ENCODE measurements around the gene WDFY4. TPM values are rescaled to one million over a fixed set of nuclear protein-coding genes. Genes with fewer than 3 reads are reported as not detected.

The WDFY4 gene
- total and polyA plus RNA-seq, 2 donors (not counting 3 experiments of a cell fraction or from before 2014, with no cell fraction given) = 10.1 to 10.2 TPM

DNA sequence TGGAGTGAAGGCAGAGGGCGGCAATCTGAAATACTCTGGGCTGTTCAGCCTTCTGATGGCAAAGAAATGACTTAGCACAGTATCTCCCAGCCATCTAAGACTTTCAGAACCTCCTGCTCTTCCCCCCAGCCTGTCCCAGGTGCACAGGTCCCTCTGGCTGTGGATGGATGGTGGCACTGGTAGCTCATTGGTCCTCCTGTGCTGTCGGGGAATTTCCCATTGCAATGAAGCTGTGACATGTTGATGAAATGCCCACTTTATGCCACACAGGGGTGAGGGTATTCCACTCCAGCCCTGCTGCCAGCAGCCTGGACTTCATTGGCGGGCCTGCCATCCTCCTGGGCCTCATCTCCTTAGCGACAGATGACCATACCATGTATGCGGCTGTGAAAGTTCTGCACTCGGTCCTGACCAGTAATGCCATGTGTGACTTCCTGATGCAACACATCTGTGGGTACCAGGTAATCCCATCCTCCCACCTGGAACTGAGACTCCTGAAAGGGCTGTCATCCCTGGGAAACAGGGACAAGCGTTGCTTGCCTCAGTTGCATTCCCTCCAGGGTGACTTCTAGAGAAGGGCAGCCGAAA lies 105.9 kb downstream of the WDFY4 start:
- DNase-seq (ENCODE audit: low read depth, low spot score) (no peak), FAIRE-seq (no peak)
- Histone ChIP-seq H2AFZ (ENCODE audit: low read depth, low read length) (no peak overlapping the region), H3K27ac (ENCODE audit: insufficient read depth, low read depth, low read length) (no peak overlapping the region), H3K9me3 (replicated peaks; ENCODE audit: control insufficient read depth, insufficient read depth, low read length) (no peaks in the 10 kb centered on the region), H4K20me1 (replicated peaks; ENCODE audit: control insufficient read depth, extremely low read depth, insufficient read depth, low read length) (no peaks in the 10 kb centered on the region), H3K4me1 (ENCODE audit: control insufficient read depth, extremely low read depth, insufficient read depth, low read length) (no peaks in the 10 kb centered on the region), H3K4me3 (replicated peaks in 1 of 3; ENCODE audit: insufficient read depth in 1 of 3, low read depth in 1 of 3, low read length in 3 of 3) (no peak overlapping the region), H3K36me3 (ENCODE audit: control insufficient read depth in 2 of 2, extremely low read depth in 1 of 2, insufficient read depth in 2 of 2, low read length in 2 of 2) (no peaks in the 10 kb centered on the region), H3K79me2 (ENCODE audit: control insufficient read depth, insufficient read depth, low read length) (no peaks in the 10 kb centered on the region), H3K9ac (replicated peaks; ENCODE audit: extremely low read depth, insufficient read depth, low read length) (no peak overlapping the region), H3K9me1 (replicated peaks; ENCODE audit: control insufficient read depth, extremely low read depth, insufficient read depth, low read length) (no peaks in the 10 kb centered on the region), H3K27me3 (ENCODE audit: control insufficient read depth in 2 of 2, insufficient read depth in 2 of 2, low read length in 2 of 2) (peaks cover 0 to 2% of the 10 kb centered on the region in 2 experiments), H3K4me2 (ENCODE audit: insufficient read depth, low read length) (no peak overlapping the region)
- no peak for TF ChIP-seq FOS (IDR thresholded peaks at IDR 0.05; ENCODE audit: borderline replicate concordance, insufficient read depth, low read length)
- POLR2A ChIA-PET = no interaction called here
- BruUV-seq (replicated peaks) = no TSS peak
- intact Hi-C loops (cut with micrococcal nuclease) (no loop called here), dilution Hi-C loops (cut with MboI; ENCODE audit: extremely low pct_ligation_motif_present, low sequenced_read_pairs) (no loop called here)
- CTCF ChIA-PET = no interaction called here

DNA sequence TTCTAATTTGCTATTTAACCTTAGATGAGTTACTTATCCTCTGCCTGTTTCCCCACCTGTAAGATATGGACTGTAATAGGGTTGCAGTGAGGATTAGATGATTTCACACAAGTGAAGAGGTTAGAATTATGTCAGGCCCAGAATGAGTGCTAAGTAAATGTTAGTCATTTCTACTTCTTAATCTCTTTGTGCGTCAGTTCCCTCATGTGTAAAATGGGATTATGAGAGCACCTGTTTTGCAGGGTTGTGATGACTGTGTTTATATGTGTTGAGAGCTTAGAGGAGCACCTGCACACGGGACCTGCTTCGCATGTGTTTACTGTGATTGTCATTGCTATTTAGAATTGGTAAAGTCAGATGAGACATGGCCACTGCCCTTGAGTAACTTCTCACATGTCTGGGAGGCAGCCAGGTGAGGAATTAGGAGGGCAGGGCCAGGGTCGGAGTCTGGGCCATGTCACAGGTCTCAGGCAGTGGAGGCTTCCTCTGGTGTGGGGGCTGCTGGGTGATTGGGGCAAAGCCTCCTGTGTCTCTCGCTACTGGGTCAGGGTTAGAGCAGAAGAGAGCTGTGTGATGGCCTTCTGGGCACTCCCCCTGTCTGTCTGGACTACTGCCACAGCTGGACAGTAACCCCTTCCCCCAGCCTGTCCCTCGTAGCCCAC lies 106.7 kb downstream of the WDFY4 start:
- intact Hi-C loops (cut with micrococcal nuclease) = no loop called here
- POLR2A ChIA-PET = no interaction called here
- H4K20me1 ChIP-seq (replicated peaks; ENCODE audit: control insufficient read depth, extremely low read depth, insufficient read depth, low read length) = no peaks in the 10 kb centered on the region
- H3K4me3 ChIP-seq (replicated peaks in 1 of 3; ENCODE audit: insufficient read depth in 1 of 3, low read depth in 1 of 3, low read length in 3 of 3) = no peak overlapping the region
- no peaks in the 10 kb centered on the region for H3K36me3 ChIP-seq (ENCODE audit: control insufficient read depth in 2 of 2, extremely low read depth in 1 of 2, insufficient read depth in 2 of 2, low read length in 2 of 2)
- H3K9ac ChIP-seq (replicated peaks; ENCODE audit: extremely low read depth, insufficient read depth, low read length) = no peak overlapping the region
- CTCF ChIA-PET = no interaction called here
- DNase-seq (ENCODE audit: low read depth, low spot score) (no peak), FAIRE-seq (no peak)
- no peaks in the 10 kb centered on the region for H3K9me3 ChIP-seq (replicated peaks; ENCODE audit: control insufficient read depth, insufficient read depth, low read length)
- H3K4me2 ChIP-seq (ENCODE audit: insufficient read depth, low read length) = no peak overlapping the region
- no peak overlapping the region for H3K27ac ChIP-seq (ENCODE audit: insufficient read depth, low read depth, low read length)
- BruUV-seq (replicated peaks) = no TSS peak
- dilution Hi-C loops (cut with MboI; ENCODE audit: extremely low pct_ligation_motif_present, low sequenced_read_pairs) = no loop called here
- peaks cover 0 to 2% of the 10 kb centered on the region in 2 experiments for H3K27me3 ChIP-seq (ENCODE audit: control insufficient read depth in 2 of 2, insufficient read depth in 2 of 2, low read length in 2 of 2)
- no peaks in the 10 kb centered on the region for H3K79me2 ChIP-seq (ENCODE audit: control insufficient read depth, insufficient read depth, low read length)
- H3K4me1 ChIP-seq (ENCODE audit: control insufficient read depth, extremely low read depth, insufficient read depth, low read length) = no peaks in the 10 kb centered on the region
- TF ChIP-seq MYC (IDR thresholded peaks at IDR 0.05; ENCODE audit: low read depth, low read length) (no peak), EZH2 (IDR thresholded peaks at IDR 0.05; ENCODE audit: borderline replicate concordance, low read depth, low read length, severe bottlenecking) (no peak), GATA2 (IDR thresholded peaks at IDR 0.05; ENCODE audit: insufficient read depth, insufficient read length, low read depth, low read length) (no peak), JUN (IDR thresholded peaks at IDR 0.05; ENCODE audit: borderline replicate concordance, insufficient read depth, insufficient read length, low read depth) (no peak), POLR2AphosphoS5 (IDR thresholded peaks at IDR 0.05; ENCODE audit: insufficient read depth, low read depth, low read length) (no peak)
- TF ChIP-seq, protein P1, sequence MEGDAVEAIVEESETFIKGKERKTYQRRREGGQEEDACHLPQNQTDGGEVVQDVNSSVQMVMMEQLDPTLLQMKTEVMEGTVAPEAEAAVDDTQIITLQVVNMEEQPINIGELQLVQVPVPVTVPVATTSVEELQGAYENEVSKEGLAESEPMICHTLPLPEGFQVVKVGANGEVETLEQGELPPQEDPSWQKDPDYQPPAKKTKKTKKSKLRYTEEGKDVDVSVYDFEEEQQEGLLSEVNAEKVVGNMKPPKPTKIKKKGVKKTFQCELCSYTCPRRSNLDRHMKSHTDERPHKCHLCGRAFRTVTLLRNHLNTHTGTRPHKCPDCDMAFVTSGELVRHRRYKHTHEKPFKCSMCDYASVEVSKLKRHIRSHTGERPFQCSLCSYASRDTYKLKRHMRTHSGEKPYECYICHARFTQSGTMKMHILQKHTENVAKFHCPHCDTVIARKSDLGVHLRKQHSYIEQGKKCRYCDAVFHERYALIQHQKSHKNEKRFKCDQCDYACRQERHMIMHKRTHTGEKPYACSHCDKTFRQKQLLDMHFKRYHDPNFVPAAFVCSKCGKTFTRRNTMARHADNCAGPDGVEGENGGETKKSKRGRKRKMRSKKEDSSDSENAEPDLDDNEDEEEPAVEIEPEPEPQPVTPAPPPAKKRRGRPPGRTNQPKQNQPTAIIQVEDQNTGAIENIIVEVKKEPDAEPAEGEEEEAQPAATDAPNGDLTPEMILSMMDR (IDR thresholded peaks at IDR 0.05; ENCODE audit: extremely low read depth in 1 of 2, insufficient read depth in 1 of 2, low read depth in 1 of 2, low read length in 2 of 2) = no peak
- TF ChIP-seq, protein P2, sequence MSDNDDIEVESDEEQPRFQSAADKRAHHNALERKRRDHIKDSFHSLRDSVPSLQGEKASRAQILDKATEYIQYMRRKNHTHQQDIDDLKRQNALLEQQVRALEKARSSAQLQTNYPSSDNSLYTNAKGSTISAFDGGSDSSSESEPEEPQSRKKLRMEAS (IDR thresholded peaks at IDR 0.05; ENCODE audit: insufficient read depth, insufficient read length) = no peak
- H2AFZ ChIP-seq (ENCODE audit: low read depth, low read length) = no peak overlapping the region
- H3K9me1 ChIP-seq (replicated peaks; ENCODE audit: control insufficient read depth, extremely low read depth, insufficient read depth, low read length) = no peaks in the 10 kb centered on the region
